GM18951 (cell line): ENCODE measurements around the gene SUMO4.

ENCODE experiments used
- POLR2A ChIP-seq: IDR thresholded peaks from 4 replicates; pipeline ENCODE4 v1.6.1; 2011; ENCODE audit warnings: mild to moderate bottlenecking; ENCODE audit not compliant: insufficient read length, insufficient read depth; ENCODE audit errors: extremely low read depth
- in situ Hi-C: fragments of 300-500 bp; cut with MboI; formaldehyde crosslinking; loops from one replicate; pipeline ENCODE4 v1.12.0; 2022; ENCODE audit warnings: low sequenced_read_pairs, mixed read lengths, inconsistent platforms; ENCODE audit not compliant: unreplicated experiment

Gene SUMO4

GRCh38 chr6:149405823-149406765 is 6.0 kb downstream of the SUMO4 start:
- in situ Hi-C loops = no loop called here
- TF ChIP-seq POLR2A = no peak

GRCh38 chr6:149409617-149410016 is 9.6 kb downstream of the SUMO4 start:
- in situ Hi-C loops = no loop called here
- TF ChIP-seq POLR2A = no peak

- no peak for TF ChIP-seq POLR2A
- in situ Hi-C loops = no loop called here
Measured at GRCh38 chr6:149410557-149410956, 10.5 kb downstream of the SUMO4 start.

- in situ Hi-C loops = no loop called here
- TF ChIP-seq POLR2A = no peak
Measured at GRCh38 chr6:149414009-149414408, 13.9 kb downstream of the SUMO4 start.

GRCh38 chr6:149414821-149415220 is 14.8 kb downstream of the SUMO4 start:
- TF ChIP-seq POLR2A = no peak
- in situ Hi-C loops = no loop called here

GRCh38 chr6:149419696-149420404 is 19.8 kb downstream of the SUMO4 start:
- no peak for TF ChIP-seq POLR2A
- in situ Hi-C loops = no loop called here

- in situ Hi-C loops = no loop called here
- TF ChIP-seq POLR2A = no peak
Measured at GRCh38 chr6:149421132-149421531, 21.1 kb downstream of the SUMO4 start.

- TF ChIP-seq POLR2A = no peak
- in situ Hi-C loops = no loop called here
Measured at GRCh38 chr6:149422581-149422980, 22.5 kb downstream of the SUMO4 start.

- no peak for TF ChIP-seq POLR2A
- in situ Hi-C loops = no loop called here
Measured at GRCh38 chr6:149423964-149424440, 23.9 kb downstream of the SUMO4 start.

- in situ Hi-C loops = loop anchor here (5.0 kb wide), 1 partner anchor 343 kb away; no protein-coding TSS in a partner anchor
- no peak for TF ChIP-seq POLR2A
Measured at GRCh38 chr6:149425224-149425623, 25.2 kb downstream of the SUMO4 start.

- in situ Hi-C loops = loop anchor here (5.0 kb wide), 1 partner anchor 343 kb away; no protein-coding TSS in a partner anchor
- TF ChIP-seq POLR2A = no peak
Measured at GRCh38 chr6:149425754-149426153, 25.7 kb downstream of the SUMO4 start.

- no peak for TF ChIP-seq POLR2A
- in situ Hi-C loops = loop anchor here (5.0 kb wide), 1 partner anchor 346 kb away; no protein-coding TSS in a partner anchor
Measured at GRCh38 chr6:149428606-149429005, 28.5 kb downstream of the SUMO4 start.
